GM23338 (cell line): ENCODE measurements around the gene RHOB. TPM values are rescaled to one million over a fixed set of nuclear protein-coding genes. Genes with fewer than 3 reads are reported as not detected.

ENCODE experiments used
- ATAC-seq: fragments of 200-7000 bp; cut with Tn5 transposase; 3 replicates; pipeline ENCODE4 v1.9.1; 2020
- DNase-seq: peaks from one replicate; pipeline ENCODE4 v3.0.0-alpha.2; 2015; ENCODE audit warnings: low spot score
- H2AFZ ChIP-seq: fragments of 200-600 bp; sonication (generic); 2 replicates; pipeline ENCODE4 v1.8.0; 2016; ENCODE audit warnings: antibody characterized with exemption, mild to moderate bottlenecking, moderate library complexity
- H3F3A ChIP-seq: fragments of 200-600 bp; sonication (generic); replicated peaks from 2 replicates; pipeline ENCODE4 v1.8.0; 2017; ENCODE audit warnings: antibody characterized with exemption, mixed run types, low read depth
- H3K27ac ChIP-seq: fragments of 200-600 bp; sonication (generic); 2 replicates; pipeline ENCODE4 v1.6.1; 2016; ENCODE audit warnings: low read depth
- H3K27me3 ChIP-seq: fragments of 200-600 bp; sonication (generic); 2 replicates; pipeline ENCODE4 v1.8.0; 2016; ENCODE audit warnings: mild to moderate bottlenecking, mixed run types, moderate library complexity; ENCODE audit not compliant: insufficient read depth
- H3K36me3 ChIP-seq: fragments of 200-600 bp; sonication (generic); 2 replicates; pipeline ENCODE4 v1.8.0; 2016; ENCODE audit warnings: mild to moderate bottlenecking; ENCODE audit not compliant: insufficient read depth
- H3K4me1 ChIP-seq: fragments of 200-600 bp; sonication (generic); 2 replicates; pipeline ENCODE4 v1.8.0; 2016; ENCODE audit warnings: mild to moderate bottlenecking, moderate library complexity; ENCODE audit not compliant: insufficient read depth
- H3K4me2 ChIP-seq: fragments of 200-600 bp; sonication (generic); 2 replicates; pipeline ENCODE4 v1.7.1; 2017; ENCODE audit warnings: mixed run types
- H3K4me3 ChIP-seq: fragments of 200-600 bp; sonication (generic); 2 replicates; pipeline ENCODE4 v1.6.1; 2016; ENCODE audit warnings: mixed run types
- H3K79me2 ChIP-seq: fragments of 200-600 bp; sonication (generic); replicated peaks from 2 replicates; pipeline ENCODE4 v1.8.0; 2017; ENCODE audit warnings: mild to moderate bottlenecking; ENCODE audit not compliant: insufficient read depth
- H3K9me2 ChIP-seq: fragments of 200-600 bp; sonication (generic); 2 replicates; pipeline ENCODE4 v1.8.0; 2017; ENCODE audit not compliant: insufficient read depth
- H4K20me1 ChIP-seq: fragments of 200-600 bp; sonication (generic); replicated peaks from 2 replicates; pipeline ENCODE4 v1.8.0; 2017; ENCODE audit warnings: mild to moderate bottlenecking; ENCODE audit not compliant: insufficient read depth
- H3K27ac Mint-ChIP-seq: 2 replicates; pipeline ENCODE4 v1.8.0; 2020; ENCODE audit warnings: inconsistent platforms, mild to moderate bottlenecking, moderate library complexity, mixed read lengths
- H3K27me3 Mint-ChIP-seq: 3 replicates; pipeline ENCODE4 v1.8.0; 2022; ENCODE audit warnings: low read depth, mild to moderate bottlenecking, moderate library complexity, mixed read lengths, inconsistent platforms; ENCODE audit not compliant: insufficient read depth, poor library complexity
- H3K36me3 Mint-ChIP-seq: 3 replicates; pipeline ENCODE4 v1.8.0; 2021; ENCODE audit warnings: low read depth, mild to moderate bottlenecking, inconsistent platforms, moderate library complexity, mixed read lengths
- H3K4me1 Mint-ChIP-seq: 3 replicates; pipeline ENCODE4 v1.8.0; 2020; ENCODE audit warnings: mild to moderate bottlenecking, inconsistent platforms, mixed read lengths
- H3K4me3 Mint-ChIP-seq: 3 replicates; pipeline ENCODE4 v1.8.0; 2021; ENCODE audit warnings: moderate library complexity, mild to moderate bottlenecking, inconsistent platforms, mixed read lengths
- H3K9me3 Mint-ChIP-seq: 3 replicates; pipeline ENCODE4 v1.8.0; 2020; ENCODE audit warnings: moderate library complexity, mild to moderate bottlenecking, inconsistent platforms, mixed read lengths
- CREB1 ChIP-seq: fragments of 250-450 bp; sonication (Bioruptor Pico); IDR thresholded peaks from 2 replicates; pipeline ENCODE4 v1.5.0; 2020; ENCODE audit warnings: low read depth, mild to moderate bottlenecking, moderate library complexity
- CTCF ChIP-seq, 2 experiments: fragments of 200-600 bp in 1 of 2; sonication (generic) in 1 of 2; conservative IDR thresholded peaks; 2 replicates each; pipeline versions ENCODE4 v1.5.1 to v1.6.1; 2016 to 2017; ENCODE audit warnings: antibody characterized with exemption in 2 of 2, low read depth in 2 of 2, mild to moderate bottlenecking in 2 of 2, moderate library complexity in 1 of 2
- ETS1 ChIP-seq: IDR thresholded peaks from 2 replicates; pipeline ENCODE4 v1.6.1; 2016; ENCODE audit warnings: antibody characterized with exemption
- EZH2 ChIP-seq: fragments of 200-600 bp; sonication (generic); IDR thresholded peaks from one replicate; pipeline ENCODE4 v1.8.0; 2017; ENCODE audit warnings: antibody characterized with exemption, mild to moderate bottlenecking, low read depth; ENCODE audit not compliant: unreplicated experiment
- NANOG ChIP-seq: IDR thresholded peaks from 2 replicates; pipeline ENCODE4 v1.6.1; 2016; ENCODE audit warnings: antibody characterized with exemption, borderline replicate concordance
- REST ChIP-seq: IDR thresholded peaks from one replicate; pipeline ENCODE4 v1.6.1; 2018; ENCODE audit warnings: antibody characterized with exemption; ENCODE audit not compliant: unreplicated experiment
- ZNF114 ChIP-seq: fragments of 250-450 bp; sonication (Bioruptor Pico); IDR thresholded peaks from 2 replicates; pipeline ENCODE4 v1.5.0; 2020; ENCODE audit warnings: mild to moderate bottlenecking, moderate library complexity
- polyA plus RNA-seq: library from polyadenylated mRNA; unstranded; fragments of >200 nt; fragmentation: Nextera tagmentation; extraction: Ambion mirVana; gene quantifications from 2 replicates; pipeline ENCODE4 v1.2.1, GENCODE V29; 2016
- total RNA-seq: library from RNA; depleted of rRNA; stranded (reverse); fragments of >200 nt; shearing (Covaris generic); gene quantifications from 2 replicates; pipeline ENCODE4 v1.2.3, GENCODE V29; 2014

RHOB gene
- total and polyA plus RNA-seq, 2 experiments from 2014 or later: 6.6 to 26.9 TPM

- TF ChIP-seq ETS1: no peak
- TF ChIP-seq CREB1: no peak
- TF ChIP-seq EZH2: no peak
- no peak for TF ChIP-seq NANOG
Measured at GRCh38 chr2:20465716-20466394, 19.0 kb downstream of the RHOB start (continued).

GRCh38 chr2:20467789-20468548 is 21.1 kb downstream of the RHOB start:
- Histone ChIP-seq H3K4me2 (no peak overlapping the region), H3K4me1 (no peaks in the 10 kb centered on the region), H3K27ac (no peak overlapping the region), H3K27me3 (no peaks in the 10 kb centered on the region), H3K36me3 (no peaks in the 10 kb centered on the region), H3K4me3 (no peak overlapping the region), H2AFZ (peak overlapping the region; percentile 43; the same call in 1 of the 2 replicates), H3K9me2 (no peaks in the 10 kb centered on the region), H4K20me1 (no peaks in the 10 kb centered on the region), H3F3A (no peaks in the 10 kb centered on the region), H3K79me2 (no peaks in the 10 kb centered on the region)
- H3K4me1 Mint-ChIP-seq: peaks cover 4% of the 10 kb centered on the region; the same call in 1 of the 3 replicates
- TF ChIP-seq ZNF114: no peak
- no peak for TF ChIP-seq ETS1
- no peak overlapping the region for H3K27ac Mint-ChIP-seq
- DNase-seq (no peak), ATAC-seq (no peak)
- H3K27me3 Mint-ChIP-seq: peaks cover 6% of the 10 kb centered on the region
- H3K4me3 Mint-ChIP-seq: no peak overlapping the region
- H3K9me3 Mint-ChIP-seq: no peaks in the 10 kb centered on the region
- H3K36me3 Mint-ChIP-seq: no peaks in the 10 kb centered on the region

GRCh38 chr2:20468549-20469500 is 22.0 kb downstream of the RHOB start:
- Histone ChIP-seq H3K27me3 (no peaks in the 10 kb centered on the region), H3K79me2 (no peaks in the 10 kb centered on the region), H4K20me1 (no peaks in the 10 kb centered on the region), H3K9me2 (no peaks in the 10 kb centered on the region), H2AFZ (no peak overlapping the region; the same call in 1 of the 2 replicates), H3K4me1 (no peaks in the 10 kb centered on the region), H3K27ac (no peak overlapping the region), H3K4me3 (no peak overlapping the region), H3K36me3 (no peaks in the 10 kb centered on the region), H3K4me2 (no peak overlapping the region), H3F3A (no peaks in the 10 kb centered on the region)
- Mint-ChIP-seq H3K36me3 (no peaks in the 10 kb centered on the region), H3K27ac (no peak overlapping the region), H3K4me1 (peaks cover 4% of the 10 kb centered on the region; the same call in 1 of the 3 replicates), H3K4me3 (no peak overlapping the region), H3K27me3 (no peaks in the 10 kb centered on the region), H3K9me3 (no peaks in the 10 kb centered on the region)
- DNase-seq (no peak), ATAC-seq (no peak)
- TF ChIP-seq ETS1: no peak
- TF ChIP-seq CREB1: no peak
- no peak for TF ChIP-seq EZH2
- TF ChIP-seq REST: no peak
- no peak for TF ChIP-seq NANOG
- TF ChIP-seq CTCF (conservative IDR thresholded peaks at IDR 0.05; ENCODE audit: low read depth in 2 of 2): no peak
